ENCODE results near the gene APOBEC2.

The APOBEC2 gene

DNA sequence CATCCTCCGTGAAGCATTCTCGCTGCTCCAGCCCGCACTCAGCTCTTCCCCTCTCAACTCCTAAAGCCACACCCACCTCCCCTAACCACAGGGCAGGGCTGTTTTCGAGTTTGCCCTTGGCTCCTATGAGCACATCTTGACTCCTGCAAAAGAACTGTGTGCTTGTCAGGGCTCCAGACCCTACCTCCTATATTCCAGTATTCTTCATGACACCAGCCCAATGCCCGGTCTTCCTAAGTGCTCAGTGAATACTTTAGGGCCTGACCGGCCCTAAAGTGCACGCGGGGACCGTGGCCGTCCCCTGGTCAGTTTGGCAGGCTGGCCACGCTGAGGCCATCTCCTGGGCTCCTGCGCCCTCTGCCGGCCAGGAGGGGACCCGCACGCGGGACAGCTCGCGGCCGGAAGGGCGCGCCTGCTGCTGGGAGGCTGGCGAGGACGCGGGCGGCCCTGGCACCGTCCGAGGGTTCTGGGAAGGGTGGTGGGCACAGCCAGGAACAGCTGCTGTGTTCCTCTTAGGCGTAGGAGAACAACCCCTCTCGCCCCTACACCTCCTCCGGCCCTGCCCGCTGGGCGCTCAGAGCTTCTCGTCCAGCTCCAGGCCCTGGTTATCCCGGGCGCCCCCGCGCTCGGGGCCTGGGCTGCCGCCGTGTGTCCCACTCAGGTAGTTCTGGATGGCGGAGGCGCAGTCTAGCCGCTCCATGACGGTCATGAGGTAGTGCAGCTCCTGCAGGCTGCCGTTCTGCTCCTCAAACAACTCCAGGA is 25.0 kb upstream of the APOBEC2 start:
- peak overlapping the region; percentile 88 for H3K27ac Mint-ChIP-seq
- peak; percentile 88 to 89 for ATAC-seq (replicated peaks)
- peaks cover 20 to 30% of the 10 kb centered on the region in 2 donors for H3K4me1 Mint-ChIP-seq
- H3K9me3 Mint-ChIP-seq = no peaks in the 10 kb centered on the region
- peak overlapping the region; percentile 84 to 91 for H3K4me3 Mint-ChIP-seq
- no peaks in the 10 kb centered on the region for H3K27me3 Mint-ChIP-seq
- DNase-seq = peak; percentile 74
- H3K36me3 Mint-ChIP-seq = no peaks in the 10 kb centered on the region

DNA sequence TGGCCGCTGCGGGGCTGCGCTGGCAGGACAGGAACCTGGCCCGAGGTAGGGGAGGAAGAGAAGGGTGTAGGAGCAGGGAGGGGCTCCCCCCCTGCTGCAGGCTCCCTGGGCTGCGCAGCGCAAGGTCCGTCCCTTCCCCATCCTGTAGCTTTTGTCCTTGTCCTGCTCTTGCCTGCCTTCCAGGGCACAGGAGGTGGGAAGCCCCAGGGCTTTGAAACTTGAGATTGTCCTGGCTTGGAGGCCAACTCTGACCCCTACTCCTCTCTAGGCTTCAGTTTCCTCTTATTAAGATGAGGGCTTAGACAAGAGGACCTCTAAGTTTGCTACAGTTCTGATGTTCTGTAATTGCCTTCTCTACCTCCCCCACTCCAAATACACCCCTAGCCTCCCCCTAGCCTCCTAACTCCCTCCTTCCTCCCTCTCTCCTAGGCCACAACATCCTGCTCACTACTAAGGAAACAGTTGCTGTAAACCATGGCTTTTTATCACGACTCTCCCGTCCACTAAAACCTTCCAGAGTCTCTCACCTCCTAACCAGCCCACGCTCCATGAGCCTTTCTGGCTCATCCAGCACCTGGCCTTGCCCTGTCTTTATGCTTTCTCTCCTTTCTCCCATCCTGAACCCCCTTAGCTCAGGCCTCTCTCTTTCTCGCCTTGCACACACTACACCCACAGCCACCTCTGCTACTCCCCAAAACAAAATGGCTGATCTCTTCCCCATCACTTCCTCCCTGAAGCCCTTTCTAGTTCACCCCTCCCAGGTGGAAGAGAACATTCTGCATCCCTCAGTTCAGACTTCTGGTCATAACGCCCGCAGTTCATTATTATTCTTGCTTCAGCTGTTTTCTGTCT is 24.2 kb upstream of the APOBEC2 start:
- no peaks in the 10 kb centered on the region for H3K9me3 Mint-ChIP-seq
- peaks cover 0 to 3% of the 10 kb centered on the region in 2 donors for H3K36me3 Mint-ChIP-seq
- H3K4me3 Mint-ChIP-seq = peak overlapping the region; percentile 84 to 91
- ATAC-seq (replicated peaks) = peak; percentile 8 to 52
- peaks cover 20 to 30% of the 10 kb centered on the region in 2 donors for H3K4me1 Mint-ChIP-seq
- no peak for DNase-seq
- H3K27me3 Mint-ChIP-seq = no peaks in the 10 kb centered on the region
- H3K27ac Mint-ChIP-seq = peak overlapping the region; percentile 52

DNA sequence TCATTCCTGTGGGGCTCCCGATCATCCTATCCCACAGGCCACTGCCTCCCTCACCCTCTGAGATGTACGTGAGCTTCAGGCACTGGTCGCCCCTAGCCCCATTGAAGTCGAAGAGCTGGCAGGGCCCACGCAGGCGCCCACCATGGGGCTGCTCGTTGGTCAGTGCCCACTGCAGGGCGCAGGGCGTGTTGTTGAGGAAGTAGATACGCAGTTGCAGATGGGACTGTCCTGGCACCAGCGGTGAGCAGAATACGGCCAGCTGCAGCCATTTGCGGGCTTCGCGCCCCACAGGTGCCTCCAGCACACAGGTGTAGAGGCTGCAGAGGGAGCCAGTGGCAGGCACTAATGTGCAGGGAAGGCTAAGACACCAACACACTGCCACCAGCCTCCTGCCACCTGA is 20.2 kb upstream of the APOBEC2 start:
- Mint-ChIP-seq H3K4me1 (peaks cover 10 to 21% of the 10 kb centered on the region in 2 donors), H3K4me3 (no peak overlapping the region), H3K27me3 (no peaks in the 10 kb centered on the region), H3K27ac (no peak overlapping the region), H3K9me3 (no peaks in the 10 kb centered on the region), H3K36me3 (peaks cover 0 to 7% of the 10 kb centered on the region in 2 donors)
- DNase-seq (no peak), ATAC-seq (replicated peaks) (no peak)

DNA sequence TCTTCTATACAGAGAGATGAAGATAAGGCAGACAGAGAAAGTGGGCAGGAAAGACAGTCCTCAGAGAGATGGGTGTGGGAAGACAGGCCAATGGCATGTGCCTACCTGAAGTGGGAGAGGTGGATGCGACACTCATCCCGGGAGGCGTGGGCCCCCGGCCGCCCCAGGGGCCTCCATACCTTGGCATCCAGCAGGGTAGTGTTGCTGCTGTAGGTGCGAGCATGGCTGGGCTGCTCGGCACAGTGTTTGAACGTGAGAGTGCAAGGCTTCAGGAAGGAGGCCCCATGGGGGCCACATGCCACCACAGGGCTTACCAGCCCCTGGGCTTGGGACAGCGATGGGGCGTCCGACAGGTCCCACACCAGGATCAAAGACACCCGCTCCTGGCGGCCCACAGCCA is 19.2 kb upstream of the APOBEC2 start:
- H3K4me3 Mint-ChIP-seq = no peak overlapping the region
- no peak for DNase-seq
- no peak overlapping the region for H3K27ac Mint-ChIP-seq

DNA sequence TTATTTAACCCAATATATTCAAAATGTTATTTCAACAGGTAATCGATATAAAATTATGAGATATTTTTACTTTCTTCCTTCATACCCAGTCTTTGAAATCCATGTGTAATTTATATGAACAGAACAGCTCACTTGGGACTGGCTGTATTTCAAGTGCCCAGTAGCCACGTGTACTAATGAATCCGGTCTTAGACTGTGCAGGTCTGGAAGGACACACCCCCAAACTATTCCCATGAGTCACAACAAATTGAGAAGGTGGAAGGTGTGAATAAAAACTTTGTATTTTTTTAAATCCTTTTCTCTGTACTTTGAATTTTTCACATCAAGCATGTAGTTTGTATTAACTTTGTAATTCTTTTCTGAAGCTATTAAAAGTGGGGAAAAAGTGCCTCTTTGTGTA is 16.8 kb upstream of the APOBEC2 start:
- H3K9me3 Mint-ChIP-seq = no peaks in the 10 kb centered on the region
- ATAC-seq (replicated peaks) (no peak), DNase-seq (no peak)
- no peaks in the 10 kb centered on the region for H3K27me3 Mint-ChIP-seq
- no peak overlapping the region for H3K27ac Mint-ChIP-seq
- H3K4me1 Mint-ChIP-seq = peaks cover 5 to 10% of the 10 kb centered on the region in 2 donors
- no peak overlapping the region for H3K4me3 Mint-ChIP-seq
- H3K36me3 Mint-ChIP-seq = peaks cover 0 to 11% of the 10 kb centered on the region in 2 donors

More for the DNA sequence above, 19.2 kb upstream of the APOBEC2 start:
- H3K9me3 Mint-ChIP-seq = no peaks in the 10 kb centered on the region
- no peaks in the 10 kb centered on the region for H3K27me3 Mint-ChIP-seq
- H3K4me1 Mint-ChIP-seq = peaks cover 8 to 12% of the 10 kb centered on the region in 2 donors
- ATAC-seq (replicated peaks) = no peak
- peaks cover 0 to 7% of the 10 kb centered on the region in 2 donors for H3K36me3 Mint-ChIP-seq

DNA sequence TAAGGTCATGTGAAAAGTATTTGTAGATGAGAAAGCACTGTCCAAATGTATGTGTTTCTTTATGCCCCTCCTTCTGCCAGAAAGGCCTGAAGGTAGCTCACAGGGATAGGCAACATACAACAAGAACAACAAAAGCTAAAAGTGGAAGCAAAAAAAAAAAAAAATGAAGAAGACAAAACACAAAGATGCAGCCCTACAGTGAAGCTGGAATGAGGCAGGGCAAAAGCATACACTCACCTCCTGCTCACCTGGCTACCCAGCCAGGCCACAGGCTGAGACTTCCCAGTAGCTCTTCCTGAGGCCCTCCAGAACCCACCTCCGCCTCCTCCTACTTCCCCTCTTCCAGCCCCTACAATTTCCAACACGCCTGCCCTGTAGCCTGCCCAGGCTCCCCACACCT is 16.4 kb upstream of the APOBEC2 start:
- no peak overlapping the region for H3K27ac Mint-ChIP-seq
- H3K27me3 Mint-ChIP-seq = no peaks in the 10 kb centered on the region
- H3K36me3 Mint-ChIP-seq = peaks cover 0 to 11% of the 10 kb centered on the region in 2 donors
- no peak overlapping the region for H3K4me3 Mint-ChIP-seq
- ATAC-seq (replicated peaks) = no peak
- H3K4me1 Mint-ChIP-seq = peaks cover 4 to 8% of the 10 kb centered on the region in 2 donors
- H3K9me3 Mint-ChIP-seq = no peaks in the 10 kb centered on the region
- DNase-seq = no peak

DNA sequence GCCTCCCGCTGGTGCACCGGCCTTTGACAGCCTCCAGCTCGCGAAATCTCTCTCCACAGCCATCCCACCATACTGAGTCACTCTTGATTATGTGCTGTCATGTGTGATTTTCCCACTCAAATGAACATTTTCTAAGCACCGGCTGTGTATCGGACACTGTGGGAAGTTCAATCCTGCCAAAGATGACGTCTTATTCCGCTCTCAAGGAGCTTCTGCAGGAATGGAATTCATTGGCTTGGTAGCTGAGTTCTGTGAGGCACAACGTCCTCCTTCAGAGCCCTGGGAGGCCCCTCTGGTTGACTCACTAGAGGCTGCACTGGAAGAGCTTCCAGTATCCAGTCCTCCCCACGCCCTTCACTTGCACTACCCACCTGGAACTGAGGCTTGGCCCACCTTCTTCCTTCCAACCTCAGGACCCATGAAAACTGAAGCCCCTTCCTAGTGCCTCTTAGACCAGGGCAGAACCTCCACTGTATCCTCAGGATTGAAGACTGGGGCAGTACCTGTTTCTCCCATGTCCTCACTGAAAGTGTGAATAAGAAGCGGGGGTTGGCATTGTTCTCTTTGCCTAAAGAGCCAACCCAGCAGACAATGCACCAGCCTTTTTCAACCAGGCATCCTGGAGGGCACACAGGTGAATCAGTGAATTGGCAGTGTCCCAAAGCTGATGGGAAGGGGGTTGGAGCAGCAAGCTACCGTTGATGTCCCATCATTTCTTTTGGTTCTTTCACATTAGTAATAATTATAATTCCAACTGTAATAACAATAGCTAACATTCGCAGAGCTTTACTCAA is 15.7 kb upstream of the APOBEC2 start:
- DNase-seq = no peak
- Mint-ChIP-seq H3K27ac (no peak overlapping the region), H3K9me3 (no peaks in the 10 kb centered on the region), H3K4me1 (peaks cover 4 to 8% of the 10 kb centered on the region in 2 donors), H3K4me3 (no peak overlapping the region), H3K27me3 (no peaks in the 10 kb centered on the region), H3K36me3 (peaks cover 0 to 15% of the 10 kb centered on the region in 2 donors)
- no peak for ATAC-seq (replicated peaks)

DNA sequence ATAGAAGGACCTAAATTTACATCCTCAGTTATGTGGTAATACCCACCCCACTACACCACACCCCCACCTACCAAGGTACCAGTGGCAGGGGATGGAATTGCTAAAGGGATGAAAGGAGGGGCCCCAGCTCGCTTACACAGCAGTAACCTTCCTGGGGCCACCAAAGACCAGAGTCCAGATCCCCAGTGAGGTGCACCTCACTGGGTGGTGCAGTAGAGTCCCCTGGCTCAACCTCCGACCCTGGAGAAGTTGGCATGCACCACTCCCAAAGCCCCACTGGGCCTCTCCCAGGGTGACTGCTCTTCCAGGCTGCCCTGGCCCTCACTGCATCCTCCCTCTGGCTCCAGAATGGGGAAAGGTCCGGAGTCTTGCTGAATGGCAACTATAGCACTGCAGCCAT is 14.8 kb upstream of the APOBEC2 start:
- no peak for DNase-seq
- peaks cover 0 to 15% of the 10 kb centered on the region in 2 donors for H3K36me3 Mint-ChIP-seq

DNA sequence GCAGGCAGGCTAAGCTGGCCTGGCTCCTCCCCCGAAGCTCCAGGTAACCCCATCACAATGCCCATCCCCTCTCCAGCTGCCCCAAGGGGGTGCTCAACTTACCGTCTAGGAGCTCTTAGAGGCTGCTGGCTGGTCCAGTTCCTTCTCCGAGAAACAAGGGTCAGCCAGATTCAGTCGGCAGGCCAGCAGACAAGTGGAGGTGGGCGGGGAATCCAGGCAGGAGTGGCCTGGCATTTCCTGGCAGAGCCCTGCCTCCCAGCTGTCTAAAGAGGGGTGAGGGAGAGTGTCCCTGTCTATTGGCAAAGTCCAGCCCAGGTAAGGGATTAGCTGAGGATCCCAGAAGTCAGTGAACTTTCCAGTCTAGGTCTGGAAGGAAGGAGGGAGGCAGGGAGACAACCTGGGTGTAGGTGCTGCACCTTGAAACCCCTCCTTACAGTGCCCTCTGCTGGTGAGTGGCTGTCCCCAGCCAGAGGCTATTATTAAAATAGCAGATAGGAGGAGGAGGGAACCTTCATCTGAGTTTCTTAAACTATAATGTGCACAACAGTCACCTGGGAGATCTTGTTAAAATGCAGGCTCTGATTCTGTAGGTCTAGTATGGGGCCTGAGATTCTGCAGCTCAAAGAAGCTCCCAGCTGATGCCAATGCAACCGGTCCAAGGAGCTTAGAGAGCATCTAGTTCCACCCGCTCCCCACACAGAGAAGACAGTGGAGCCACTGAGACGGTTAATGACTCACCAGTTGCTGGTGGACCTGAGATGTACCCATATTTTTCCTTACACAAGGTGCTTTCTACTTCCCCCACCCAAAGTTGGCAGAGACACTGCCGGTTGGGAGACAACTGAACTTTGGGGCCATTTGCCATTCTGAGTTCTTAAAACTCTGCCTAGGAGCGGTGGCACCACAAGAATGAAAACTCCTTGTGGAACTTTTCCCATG is 13.7 kb upstream of the APOBEC2 start, which contains the start of gene UNC5CL:
UNC5CL (minus strand) TSS at position 162 of the 939 bp plus-strand sequence. CDS start 4,147 bp downstream, outside the sequence.
- H3K36me3 Mint-ChIP-seq = peaks cover 0 to 15% of the 10 kb centered on the region in 2 donors
- no peaks in the 10 kb centered on the region for H3K27me3 Mint-ChIP-seq
- DNase-seq (no peak), ATAC-seq (replicated peaks) (peak; percentile 73 to 78)
- no peak within 1 kb of the TSS for H3K27ac Mint-ChIP-seq
- H3K4me3 Mint-ChIP-seq = no peak within 1 kb of the TSS
- no peaks in the 10 kb centered on the region for H3K9me3 Mint-ChIP-seq
- peaks cover 4 to 8% of the 10 kb centered on the region in 2 donors for H3K4me1 Mint-ChIP-seq

More for the DNA sequence above, 14.8 kb upstream of the APOBEC2 start:
- no peak overlapping the region for H3K4me3 Mint-ChIP-seq
- no peaks in the 10 kb centered on the region for H3K27me3 Mint-ChIP-seq
- ATAC-seq (replicated peaks) = no peak
- no peak overlapping the region for H3K27ac Mint-ChIP-seq
- peaks cover 4 to 8% of the 10 kb centered on the region in 2 donors for H3K4me1 Mint-ChIP-seq
- H3K9me3 Mint-ChIP-seq = no peaks in the 10 kb centered on the region

DNA sequence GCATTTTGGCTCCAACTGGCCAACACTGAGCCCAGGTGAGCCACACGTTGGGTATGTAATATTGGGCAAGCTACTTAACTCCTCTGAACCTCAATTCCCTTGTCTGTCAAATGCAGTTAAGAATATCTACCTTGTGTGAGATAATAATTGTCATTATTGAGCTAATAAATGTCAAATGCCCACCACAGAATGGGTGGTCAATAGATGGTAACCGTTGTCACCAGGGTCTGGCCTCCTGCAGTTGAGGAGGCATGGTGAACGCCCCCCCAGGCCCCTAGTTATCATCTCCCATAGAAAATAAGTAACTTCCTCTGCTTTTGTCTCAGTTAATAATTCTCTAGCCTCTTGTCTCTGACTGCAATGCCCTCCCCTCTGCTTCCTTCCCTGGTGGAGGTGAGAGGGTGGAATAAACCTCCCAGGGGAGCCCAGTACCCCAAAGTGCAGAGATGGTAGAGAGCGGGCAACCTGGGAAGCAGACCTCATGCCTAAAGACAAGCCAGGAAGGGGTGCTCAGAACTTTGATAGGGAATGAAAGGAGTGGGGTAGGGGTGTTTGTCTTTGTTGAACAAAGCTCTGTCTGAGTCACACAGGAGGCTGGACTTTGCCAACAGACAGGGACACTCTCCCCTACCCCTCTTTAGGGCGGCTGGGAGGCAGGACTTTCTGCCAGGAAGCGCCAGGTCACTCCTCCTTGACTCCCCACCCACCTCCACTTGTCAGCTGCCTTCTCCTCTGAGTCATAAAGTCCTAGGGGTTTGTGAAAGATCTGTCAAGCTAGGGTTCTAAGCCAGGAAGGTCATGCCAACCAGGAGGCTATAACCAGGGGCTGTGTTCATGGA is 12.7 kb upstream of the APOBEC2 start:
- Mint-ChIP-seq H3K9me3 (no peaks in the 10 kb centered on the region), H3K4me1 (peaks cover 4 to 8% of the 10 kb centered on the region in 2 donors), H3K27ac (peak overlapping the region; percentile 37), H3K4me3 (no peak overlapping the region), H3K36me3 (peaks cover 0 to 15% of the 10 kb centered on the region in 2 donors), H3K27me3 (no peaks in the 10 kb centered on the region)
- no peak for DNase-seq
- peak; percentile 46 to 62 for ATAC-seq (replicated peaks)

DNA sequence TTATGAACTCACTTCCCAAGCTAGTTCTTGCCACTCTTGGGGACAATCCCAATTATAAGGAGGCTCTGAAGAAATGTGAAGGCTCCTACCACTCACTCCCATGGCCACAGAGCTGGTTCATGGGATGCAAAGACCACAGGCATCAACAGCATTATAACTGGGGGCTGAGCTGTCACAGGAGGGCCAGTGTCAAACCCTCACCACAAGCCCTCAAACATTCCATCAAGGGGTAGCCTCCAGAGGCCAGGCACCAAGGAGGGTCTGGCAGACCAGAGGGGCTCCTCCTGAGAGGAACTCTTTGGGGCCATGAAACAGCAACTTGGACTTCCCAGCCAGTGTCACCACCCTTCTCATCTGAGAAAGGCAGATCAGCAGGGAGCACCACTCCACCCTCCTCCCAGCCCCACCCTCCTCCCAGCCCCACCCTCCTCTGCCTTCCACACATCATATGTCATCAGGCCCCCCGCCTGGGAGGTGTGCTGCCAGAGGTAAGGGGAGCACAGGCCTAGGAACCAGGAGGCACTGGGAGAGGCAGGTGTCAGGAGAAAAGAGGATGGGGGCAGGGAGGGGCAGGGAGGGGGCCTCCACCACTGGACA is 12.0 kb upstream of the APOBEC2 start:
- Mint-ChIP-seq H3K36me3 (peaks cover 0 to 15% of the 10 kb centered on the region in 2 donors), H3K4me3 (no peak overlapping the region), H3K27me3 (no peaks in the 10 kb centered on the region), H3K27ac (no peak overlapping the region), H3K4me1 (peaks cover 4 to 8% of the 10 kb centered on the region in 2 donors), H3K9me3 (no peaks in the 10 kb centered on the region)
- ATAC-seq (replicated peaks) (no peak), DNase-seq (no peak)

Measured in stimulated activated naive B cell treated with anti-CD40 and anti-IgM and Interleukin-4, amounts not matched to agents 10 μg/mL and 1 μg/mL and 100 μg/mL, for 72 hours (primary cell).